SU-DHL-6 (cell line): ENCODE results near the gene MTPN.

Experiments
- H2AFZ ChIP-seq: fragments of 200-600 bp; sonication (generic); 2 replicates; pipeline ENCODE4 v1.6.1; 2014; ENCODE audit warnings: low read depth, mild to moderate bottlenecking, moderate library complexity, mixed read lengths, antibody characterized with exemption, low read length; ENCODE audit not compliant: severe bottlenecking
- H3F3A ChIP-seq: fragments of 200-600 bp; shearing (Covaris generic); 2 replicates; pipeline ENCODE4 v1.6.0; 2016; ENCODE audit warnings: antibody characterized with exemption, mild to moderate bottlenecking; ENCODE audit not compliant: insufficient read depth
- H3K27ac ChIP-seq: fragments of 200-600 bp; sonication (generic); 2 replicates; pipeline ENCODE4 v1.5.1; 2016; ENCODE audit warnings: low read depth, mild to moderate bottlenecking, low read length, moderate library complexity, mixed read lengths
- H3K27me3 ChIP-seq: fragments of 200-600 bp; sonication (generic), shearing (Covaris generic); 2 replicates; pipeline ENCODE4 v1.6.0; 2014; ENCODE audit warnings: mild to moderate bottlenecking, low read length
- H3K36me3 ChIP-seq: fragments of 200-600 bp; sonication (generic); 2 replicates; pipeline ENCODE4 v1.6.1; 2014; ENCODE audit warnings: mild to moderate bottlenecking, low read length, mixed read lengths
- H3K4me2 ChIP-seq: fragments of 300-600, 200-600 bp; shearing (Covaris generic), sonication (generic); 2 replicates; pipeline ENCODE4 v1.6.0; 2014; ENCODE audit warnings: low read length, low read depth, mild to moderate bottlenecking; ENCODE audit not compliant: poor library complexity, severe bottlenecking
- H3K4me3 ChIP-seq: fragments of 200-600 bp; sonication (generic); 2 replicates; pipeline ENCODE4 v1.5.1; 2014; ENCODE audit warnings: antibody characterized with exemption, low read length, mild to moderate bottlenecking, mixed read lengths; ENCODE audit not compliant: insufficient read depth, poor library complexity, severe bottlenecking
- H3K79me2 ChIP-seq: fragments of 200-600 bp; sonication (generic); 2 replicates; pipeline ENCODE4 v1.6.1; 2014; ENCODE audit warnings: mild to moderate bottlenecking, low read length, moderate library complexity; ENCODE audit not compliant: insufficient read depth
- H3K9ac ChIP-seq: fragments of 200-600 bp; sonication (generic); 2 replicates; pipeline ENCODE4 v1.7.0; 2014; ENCODE audit warnings: mild to moderate bottlenecking, low read length
- H3K9me2 ChIP-seq: fragments of 200-600 bp; sonication (generic); replicated peaks from 2 replicates; pipeline ENCODE4 v1.6.1; 2014; ENCODE audit warnings: low read length; ENCODE audit not compliant: insufficient read depth
- H3K9me3 ChIP-seq: fragments of 200-600 bp; sonication (generic); 2 replicates; pipeline ENCODE4 v1.6.1; 2014; ENCODE audit warnings: low read length, mixed read lengths; ENCODE audit not compliant: insufficient read depth
- H4K20me1 ChIP-seq: fragments of 200-600 bp; sonication (generic); 2 replicates; pipeline ENCODE4 v1.6.1; 2014; ENCODE audit warnings: low read depth, mild to moderate bottlenecking, antibody characterized with exemption, low read length, moderate library complexity, mixed read lengths
- CTCF ChIP-seq: fragments of 200-600 bp; sonication (generic); IDR thresholded peaks from one replicate; pipeline ENCODE4 v1.5.1; 2017; ENCODE audit warnings: antibody characterized with exemption, mild to moderate bottlenecking, low read length, moderate library complexity; ENCODE audit not compliant: insufficient read depth, poor library complexity, severe bottlenecking
- EZH2phosphoT487 ChIP-seq: fragments of 200-600 bp; sonication (generic), shearing (Covaris generic); conservative IDR thresholded peaks from 2 replicates; pipeline ENCODE4 v1.6.1; 2018; ENCODE audit warnings: mild to moderate bottlenecking, antibody characterized with exemption, low read length, moderate library complexity, mixed read lengths

MTPN gene

GRCh38 chr7:135958173-135958572 is 19.0 kb downstream of the MTPN start:
- H2AFZ ChIP-seq: no peak overlapping the region
- no peak overlapping the region for H3K9ac ChIP-seq
- TF ChIP-seq CTCF: no peak
- no peak for TF ChIP-seq EZH2phosphoT487
- no peak overlapping the region for H3K4me2 ChIP-seq
- H3K9me2 ChIP-seq: no peaks in the 10 kb centered on the region
- no peaks in the 10 kb centered on the region for H3F3A ChIP-seq
- no peaks in the 10 kb centered on the region for H3K27me3 ChIP-seq
- H3K9me3 ChIP-seq: no peaks in the 10 kb centered on the region
- H3K79me2 ChIP-seq: peaks cover 97% of the 10 kb centered on the region
- no peaks in the 10 kb centered on the region; the same call in 1 of the 2 replicates for H3K36me3 ChIP-seq
- peaks cover 43% of the 10 kb centered on the region for H4K20me1 ChIP-seq
- no peak overlapping the region for H3K4me3 ChIP-seq
- no peak overlapping the region for H3K27ac ChIP-seq

GRCh38 chr7:135957627-135958026 is 19.5 kb downstream of the MTPN start:
- Histone ChIP-seq H2AFZ (no peak overlapping the region), H3F3A (no peaks in the 10 kb centered on the region), H3K36me3 (no peaks in the 10 kb centered on the region; the same call in 1 of the 2 replicates), H3K4me2 (no peak overlapping the region), H4K20me1 (peaks cover 38% of the 10 kb centered on the region), H3K4me3 (no peak overlapping the region), H3K9me3 (no peaks in the 10 kb centered on the region), H3K9me2 (no peaks in the 10 kb centered on the region), H3K79me2 (peaks cover 97% of the 10 kb centered on the region), H3K27me3 (no peaks in the 10 kb centered on the region), H3K27ac (no peak overlapping the region), H3K9ac (no peak overlapping the region)
- TF ChIP-seq EZH2phosphoT487: no peak
- no peak for TF ChIP-seq CTCF

- peaks cover 5% of the 10 kb centered on the region; the same call in 1 of the 2 replicates for H3K36me3 ChIP-seq
Measured at GRCh38 chr7:135956393-135956792, 20.8 kb downstream of the MTPN start.

More at GRCh38 chr7:135956393-135956792, 20.8 kb downstream of the MTPN start:
- Histone ChIP-seq H3K27me3 (no peaks in the 10 kb centered on the region), H3K27ac (no peak overlapping the region), H2AFZ (no peak overlapping the region), H3K79me2 (peaks cover 93% of the 10 kb centered on the region), H3F3A (no peaks in the 10 kb centered on the region), H3K4me3 (no peak overlapping the region), H4K20me1 (peaks cover 26% of the 10 kb centered on the region), H3K9ac (no peak overlapping the region), H3K9me3 (no peaks in the 10 kb centered on the region), H3K4me2 (no peak overlapping the region), H3K9me2 (no peaks in the 10 kb centered on the region)
- TF ChIP-seq CTCF (no peak), EZH2phosphoT487 (no peak)
